ENCODE results near the gene VWA3B.

GRCh38 chr2:98155716-98156115, 68.7 kb downstream of the VWA3B start:
- TF ChIP-seq CTCF (conservative IDR thresholded peaks at IDR 0.05; ENCODE audit: low read length) (no peak), EZH2phosphoT487 (IDR thresholded peaks at IDR 0.05; ENCODE audit: borderline replicate concordance, low read depth, low read length) (no peak)
